Mesendoderm (in vitro differentiated cells): ENCODE data around the gene SYNE2.

ENCODE experiments used
- DNase-seq: peaks from one replicate; pipeline ENCODE4 v3.0.0; 2013
- H2AK5ac ChIP-seq: 2 replicates; pipeline ENCODE4 v1.6.1; 2013; ENCODE audit warnings: low read length, inconsistent platforms
- H2BK120ac ChIP-seq: 2 replicates; pipeline ENCODE4 v1.6.1; 2013; ENCODE audit warnings: low read depth, mild to moderate bottlenecking, low read length, moderate library complexity, mixed read lengths
- H2BK15ac ChIP-seq: replicated peaks from 2 replicates; pipeline ENCODE4 v1.6.1; 2013; ENCODE audit warnings: low read depth, mild to moderate bottlenecking, moderate library complexity
- H2BK5ac ChIP-seq: 2 replicates; pipeline ENCODE4 v1.6.1; 2013; ENCODE audit warnings: low read length, inconsistent platforms
- H3K18ac ChIP-seq: 2 replicates; pipeline ENCODE4 v1.6.1; 2013; ENCODE audit warnings: mild to moderate bottlenecking, low read length, mixed read lengths
- H3K23ac ChIP-seq: one replicate; pipeline ENCODE4 v1.6.1; 2013; ENCODE audit warnings: low read length
- H3K27ac ChIP-seq: 2 replicates; pipeline ENCODE4 v1.5.1; 2013; ENCODE audit warnings: low read depth, mild to moderate bottlenecking, inconsistent platforms, low read length, moderate library complexity
- H3K27me3 ChIP-seq: 2 replicates; pipeline ENCODE4 v1.6.1; 2013; ENCODE audit warnings: low read length, control low read depth, mild to moderate bottlenecking, inconsistent platforms; ENCODE audit not compliant: insufficient read depth, poor library complexity
- H3K36me3 ChIP-seq: 2 replicates; pipeline ENCODE4 v1.6.1; 2013; ENCODE audit warnings: low read length, inconsistent platforms; ENCODE audit not compliant: control insufficient read depth, insufficient read depth
- H3K4ac ChIP-seq: one replicate; pipeline ENCODE4 v1.6.1; 2013; ENCODE audit warnings: low read depth, mild to moderate bottlenecking, low read length, moderate library complexity
- H3K4me1 ChIP-seq: 2 replicates; pipeline ENCODE4 v1.6.1; 2013; ENCODE audit warnings: low read depth, low read length, inconsistent platforms; ENCODE audit not compliant: control insufficient read depth
- H3K4me2 ChIP-seq: 2 replicates; pipeline ENCODE4 v1.6.1; 2013; ENCODE audit warnings: low read length
- H3K4me3 ChIP-seq: 2 replicates; pipeline ENCODE4 v1.5.1; 2013; ENCODE audit warnings: mild to moderate bottlenecking, low read length
- H3K56ac ChIP-seq: one replicate; pipeline ENCODE4 v1.6.1; 2013; ENCODE audit warnings: low read length
- H3K79me1 ChIP-seq: 2 replicates; pipeline ENCODE4 v1.6.1; 2013; ENCODE audit warnings: low read length, inconsistent platforms
- H3K79me2 ChIP-seq: 2 replicates; pipeline ENCODE4 v1.6.1; 2013; ENCODE audit warnings: mild to moderate bottlenecking, low read length; ENCODE audit not compliant: control insufficient read depth, insufficient read depth
- H3K9ac ChIP-seq: 2 replicates; pipeline ENCODE4 v1.6.1; 2013; ENCODE audit warnings: low read length, inconsistent platforms
- H4K5ac ChIP-seq: one replicate; pipeline ENCODE4 v1.6.1; 2013; ENCODE audit warnings: low read length
- H4K8ac ChIP-seq: one replicate; pipeline ENCODE4 v1.6.1; 2013; ENCODE audit warnings: low read depth, mild to moderate bottlenecking, control low read depth, low read length, moderate library complexity
- WGBS: extraction: QIAGEN DNeasy Blood & Tissue Kit; methylation state at CpG from one replicate; pipeline ENCODE4 v1.1.7; 2013; ENCODE audit warnings: low lambda C conversion rate, missing lambda C conversion rate; ENCODE audit not compliant: insufficient coverage; ENCODE audit errors: extremely low coverage; 5-methylcytosine and 5-hydroxymethylcytosine counted together

SYNE2 gene

DNA sequence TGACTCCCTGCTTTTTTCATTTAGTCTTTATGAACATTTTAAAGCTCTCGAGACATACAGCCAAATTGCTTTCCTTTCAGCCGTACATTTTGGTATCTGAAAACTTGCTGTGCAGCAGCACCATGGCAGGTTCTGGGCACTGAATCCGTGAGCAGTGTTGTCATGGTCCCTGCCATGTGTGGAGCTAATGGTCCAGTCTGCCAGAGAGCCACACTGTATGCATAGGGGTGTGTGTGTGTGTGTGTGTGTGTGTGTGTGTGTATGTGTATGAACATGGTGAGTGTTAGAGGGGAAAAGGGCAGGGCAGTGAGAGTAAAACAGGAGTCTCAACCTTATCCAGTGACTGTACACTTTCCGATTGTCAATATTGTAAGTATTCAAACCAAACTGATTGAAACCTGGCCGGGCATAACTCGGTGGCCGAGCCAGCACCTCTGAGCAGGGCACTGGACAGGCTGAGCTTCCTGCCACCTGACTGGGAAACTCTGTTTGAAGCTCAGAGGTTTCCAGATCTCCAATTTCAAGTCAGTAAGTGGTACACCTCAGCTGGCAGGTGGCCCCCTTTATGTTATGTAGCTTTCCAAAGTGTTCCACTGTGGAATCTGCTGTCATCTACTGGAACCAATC lies 331.4 kb downstream of the SYNE2 start:
- no CpG with 5 or more reads among the region's 7 CpGs for WGBS
- no peak overlapping the region for H3K9ac ChIP-seq
- no peaks in the 10 kb centered on the region for H3K79me2 ChIP-seq
- no peak overlapping the region for H2AK5ac ChIP-seq
- H3K79me1 ChIP-seq = no peaks in the 10 kb centered on the region
- H2BK120ac ChIP-seq = no peak overlapping the region
- H3K36me3 ChIP-seq = no peaks in the 10 kb centered on the region
- H3K4ac ChIP-seq = no peak overlapping the region
- H3K27me3 ChIP-seq = no peaks in the 10 kb centered on the region
- H3K27ac ChIP-seq = no peak overlapping the region
- H3K4me2 ChIP-seq = no peak overlapping the region
- no peak overlapping the region for H2BK5ac ChIP-seq
- H3K4me3 ChIP-seq = no peak overlapping the region
- no peak overlapping the region for H2BK15ac ChIP-seq
- no peak overlapping the region for H4K8ac ChIP-seq
- no peak overlapping the region for H3K56ac ChIP-seq
- DNase-seq = no peak
- no peak overlapping the region for H4K5ac ChIP-seq
- H3K4me1 ChIP-seq = peaks cover 1% of the 10 kb centered on the region
- H3K18ac ChIP-seq = no peak overlapping the region
- H3K23ac ChIP-seq = no peak overlapping the region

DNA sequence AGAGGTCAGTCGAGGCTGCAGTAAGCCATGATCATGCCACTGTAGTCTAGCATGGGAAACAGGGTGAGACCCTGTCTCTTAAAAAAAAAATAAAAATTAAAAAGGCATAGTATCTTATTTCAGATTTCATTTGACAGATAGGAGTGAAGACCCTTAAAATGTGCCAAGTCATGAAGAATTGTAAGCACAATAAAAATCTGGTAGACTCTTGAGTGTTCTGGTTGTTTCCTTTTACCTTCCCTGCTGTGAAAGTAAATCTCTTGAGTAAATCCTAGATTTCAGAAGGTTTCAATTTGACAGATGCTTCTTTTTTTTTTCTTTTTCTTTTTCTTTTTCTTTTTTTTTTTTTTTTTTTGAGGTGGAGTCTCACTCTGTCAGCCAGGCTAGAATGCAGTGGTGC lies 332.4 kb downstream of the SYNE2 start:
- H2AK5ac ChIP-seq = no peak overlapping the region
- no peak overlapping the region for H3K18ac ChIP-seq
- H2BK5ac ChIP-seq = no peak overlapping the region
- peaks cover 1% of the 10 kb centered on the region for H3K4me1 ChIP-seq
- DNase-seq = no peak
- H2BK120ac ChIP-seq = no peak overlapping the region
- H4K5ac ChIP-seq = no peak overlapping the region
- no peak overlapping the region for H3K4me3 ChIP-seq
- H4K8ac ChIP-seq = no peak overlapping the region
- H3K27ac ChIP-seq = no peak overlapping the region
- no peaks in the 10 kb centered on the region for H3K79me1 ChIP-seq
- H3K4me2 ChIP-seq = no peak overlapping the region
- no peak overlapping the region for H3K9ac ChIP-seq
- no peaks in the 10 kb centered on the region for H3K27me3 ChIP-seq
- WGBS = no CpG with 5 or more reads among the region's 1 CpG
- H3K79me2 ChIP-seq = no peaks in the 10 kb centered on the region
- no peaks in the 10 kb centered on the region for H3K36me3 ChIP-seq
- H3K23ac ChIP-seq = no peak overlapping the region
- no peak overlapping the region for H2BK15ac ChIP-seq
- no peak overlapping the region for H3K4ac ChIP-seq
- no peak overlapping the region for H3K56ac ChIP-seq

DNA sequence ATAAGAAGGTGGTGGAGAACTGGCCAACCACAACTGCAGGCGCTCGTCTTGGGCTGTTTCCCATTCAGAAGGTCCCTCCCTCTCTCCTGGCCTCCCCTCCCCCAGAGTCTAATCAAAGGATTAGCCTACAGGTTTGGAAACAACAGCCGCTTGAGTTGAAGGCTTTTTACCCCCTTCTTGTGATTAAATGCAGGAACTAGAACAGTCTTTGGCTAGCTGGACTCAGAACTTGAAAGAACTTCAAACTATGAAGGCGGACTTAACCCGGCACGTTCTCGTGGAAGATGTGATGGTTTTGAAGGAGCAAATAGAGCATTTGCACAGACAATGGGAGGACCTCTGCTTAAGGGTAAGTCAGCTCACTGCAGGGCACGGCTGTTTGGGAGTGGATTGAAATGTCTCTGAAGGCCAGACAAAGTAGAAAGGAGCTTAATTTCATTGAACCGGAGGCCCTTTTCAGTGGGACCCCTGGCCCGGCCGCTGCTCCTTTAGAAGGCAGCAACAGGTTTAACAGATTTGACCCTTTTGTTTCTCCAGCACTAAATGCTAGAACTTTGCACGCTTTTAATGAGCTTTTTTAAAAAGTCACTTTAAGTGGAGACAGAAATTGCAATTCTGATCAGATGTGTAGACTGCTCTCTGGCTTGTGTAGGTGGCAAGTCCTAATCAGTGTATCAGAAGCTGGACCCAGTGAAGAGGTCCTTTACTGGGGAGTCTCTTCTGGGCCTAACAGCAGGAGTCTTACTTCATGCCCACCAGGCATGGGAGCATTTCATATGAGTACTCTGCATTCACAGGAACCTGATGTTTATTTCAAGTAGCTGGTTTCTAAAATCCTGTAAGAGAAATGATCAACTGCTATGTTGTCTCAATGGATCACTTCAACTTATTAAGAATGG lies 333.7 kb downstream of the SYNE2 start:
- DNase-seq = peak; percentile 89
- no peak overlapping the region for H3K27ac ChIP-seq
- H4K5ac ChIP-seq = no peak overlapping the region

DNA sequence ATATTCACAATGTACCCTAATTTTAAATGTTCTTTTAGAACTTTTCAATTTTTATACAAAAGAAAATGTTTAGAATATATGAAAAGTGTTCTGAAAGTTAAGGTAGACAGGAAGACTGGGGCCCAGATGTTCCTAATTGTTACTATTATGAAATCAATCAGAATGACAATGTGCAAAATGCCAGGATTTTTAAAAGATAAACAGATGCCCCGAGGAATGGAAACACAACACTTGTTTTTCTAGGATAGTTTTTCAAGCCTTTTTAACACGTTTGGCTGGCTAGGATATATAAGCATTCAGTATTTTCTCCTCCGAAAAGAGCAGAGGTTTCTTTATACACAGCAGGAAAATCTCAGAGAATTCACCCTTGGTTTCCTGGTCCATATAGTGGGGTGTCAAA lies 334.5 kb downstream of the SYNE2 start:
- peaks cover 1% of the 10 kb centered on the region for H3K4me1 ChIP-seq
- no peaks in the 10 kb centered on the region for H3K79me2 ChIP-seq
- no peak overlapping the region for H2BK120ac ChIP-seq
- H3K18ac ChIP-seq = no peak overlapping the region
- H3K4ac ChIP-seq = no peak overlapping the region
- no peaks in the 10 kb centered on the region for H3K79me1 ChIP-seq
- no peak overlapping the region for H2BK15ac ChIP-seq
- DNase-seq = no peak
- no peaks in the 10 kb centered on the region for H3K27me3 ChIP-seq
- WGBS = no CpG with 5 or more reads among the region's 3 CpGs
- H3K4me2 ChIP-seq = no peak overlapping the region
- H4K8ac ChIP-seq = no peak overlapping the region
- H3K36me3 ChIP-seq = no peaks in the 10 kb centered on the region
- H3K27ac ChIP-seq = no peak overlapping the region
- no peak overlapping the region for H4K5ac ChIP-seq
- H3K56ac ChIP-seq = no peak overlapping the region
- no peak overlapping the region for H2AK5ac ChIP-seq
- no peak overlapping the region for H2BK5ac ChIP-seq
- H3K9ac ChIP-seq = no peak overlapping the region
- no peak overlapping the region for H3K23ac ChIP-seq
- H3K4me3 ChIP-seq = no peak overlapping the region

More for the DNA sequence above, 333.7 kb downstream of the SYNE2 start:
- Histone ChIP-seq H4K8ac (no peak overlapping the region), H3K4ac (no peak overlapping the region), H2BK5ac (no peak overlapping the region), H3K27me3 (no peaks in the 10 kb centered on the region), H3K23ac (peak overlapping the region; percentile 51), H3K79me1 (no peaks in the 10 kb centered on the region), H3K56ac (peak overlapping the region; percentile 68), H3K9ac (peak overlapping the region; percentile 60), H3K18ac (peak overlapping the region; percentile 8), H2AK5ac (no peak overlapping the region), H2BK15ac (peak overlapping the region; percentile 57), H3K4me2 (peak overlapping the region; percentile 34), H3K79me2 (no peaks in the 10 kb centered on the region), H3K36me3 (no peaks in the 10 kb centered on the region), H3K4me3 (peak overlapping the region; percentile 6), H2BK120ac (no peak overlapping the region), H3K4me1 (peaks cover 1% of the 10 kb centered on the region)
- WGBS = no CpG with 5 or more reads among the region's 12 CpGs

DNA sequence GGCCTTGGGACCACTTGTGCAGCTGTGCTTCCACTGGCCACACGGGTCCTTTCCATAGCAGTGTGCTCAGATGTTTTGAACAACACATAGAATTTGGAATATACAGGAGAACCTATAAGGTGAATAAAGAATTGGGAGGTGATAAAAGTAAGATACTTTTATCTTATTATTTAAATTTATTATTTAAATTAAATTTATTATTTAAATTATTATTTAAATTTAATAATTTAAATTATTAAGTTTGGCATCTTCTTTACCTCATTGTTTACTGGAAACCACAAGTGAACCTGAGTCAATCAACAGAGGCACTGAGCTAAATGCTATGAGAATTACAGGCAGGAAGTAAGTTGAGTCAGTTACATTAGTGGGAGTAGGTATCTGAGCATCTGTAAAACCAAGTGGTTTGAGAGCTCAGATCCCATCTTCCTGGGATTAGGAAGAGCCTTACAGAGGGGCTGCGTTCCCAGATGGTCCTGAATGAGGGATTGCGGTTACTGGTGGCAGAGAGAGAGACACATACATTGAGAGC lies 338.2 kb downstream of the SYNE2 start:
- H3K18ac ChIP-seq = no peak overlapping the region
- H3K79me1 ChIP-seq = no peaks in the 10 kb centered on the region
- no peak overlapping the region for H2BK5ac ChIP-seq
- no peak overlapping the region for H3K4ac ChIP-seq
- H3K9ac ChIP-seq = no peak overlapping the region
- no peak for DNase-seq
- H3K4me1 ChIP-seq = peaks cover 1% of the 10 kb centered on the region
- no peak overlapping the region for H4K5ac ChIP-seq
- no peak overlapping the region for H2BK120ac ChIP-seq
- H3K27me3 ChIP-seq = no peaks in the 10 kb centered on the region
- no peak overlapping the region for H3K23ac ChIP-seq
- H3K27ac ChIP-seq = no peak overlapping the region
- H3K36me3 ChIP-seq = no peaks in the 10 kb centered on the region
- H4K8ac ChIP-seq = no peak overlapping the region
- H3K56ac ChIP-seq = no peak overlapping the region
- H3K4me3 ChIP-seq = no peak overlapping the region
- H3K4me2 ChIP-seq = no peak overlapping the region
- H2BK15ac ChIP-seq = no peak overlapping the region
- H3K79me2 ChIP-seq = no peaks in the 10 kb centered on the region
- WGBS = no CpG with 5 or more reads among the region's 3 CpGs
- H2AK5ac ChIP-seq = no peak overlapping the region
